ENCODE data around the gene SNAI3. TPM values are rescaled to one million over a fixed set of nuclear protein-coding genes. Genes with fewer than 3 reads are reported as not detected.

SNAI3 gene
- total and polyA plus RNA-seq, 2 of the 4 experiments (the other 2 are of a cell fraction): 0.21 TPM; not detected in 1

DNA sequence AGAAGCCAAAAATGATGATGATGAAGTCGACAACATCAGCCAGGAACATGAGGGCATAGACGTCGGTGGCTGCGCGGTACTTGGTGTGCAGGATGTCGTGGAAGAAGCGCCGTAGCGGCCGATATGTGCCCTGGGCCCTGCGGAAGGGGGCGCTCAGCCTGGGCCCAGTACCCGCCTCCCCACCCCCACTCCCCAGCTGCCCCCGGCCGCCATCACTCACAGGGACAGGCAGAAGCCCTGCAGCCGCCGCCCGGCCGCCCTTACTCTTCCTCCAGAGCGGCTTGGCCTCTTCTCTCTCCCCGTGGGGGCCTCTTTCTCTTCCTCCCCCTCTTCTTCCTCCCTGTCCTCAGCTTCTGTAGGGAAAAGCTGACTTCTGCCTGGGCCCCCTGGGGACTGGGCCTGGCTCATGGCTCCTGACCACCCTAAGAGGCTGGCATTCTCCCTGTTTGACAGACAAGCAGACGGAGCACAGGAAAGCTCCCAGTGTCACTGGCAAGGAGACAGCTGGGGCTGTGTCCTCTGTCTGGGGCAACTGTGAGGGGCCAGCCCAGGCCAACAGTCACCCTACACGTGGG, 34.2 kb upstream of the SNAI3 start:
- no peak overlapping the region for H3K56ac ChIP-seq (ENCODE audit: extremely low read depth, insufficient read depth, low read length)
- dilution Hi-C loops (cut with HindIII; ENCODE audit: low sequenced_read_pairs, unreplicated experiment): no loop called here
- in situ Hi-C loops (cut with MboI; ENCODE audit: low sequenced_read_pairs): no loop called here
- H3K79me1 ChIP-seq (ENCODE audit: low read depth in 1 of 2, low read length in 2 of 2): peaks cover 5 to 22% of the 10 kb centered on the region in 2 experiments; a peak in 3 of 4 replicates
- no peak overlapping the region for H3K27ac ChIP-seq (ENCODE audit: insufficient read depth, low read length)
- no peak overlapping the region for H4K91ac ChIP-seq (ENCODE audit: insufficient read depth, low read depth, low read length)
- no peak overlapping the region for H2BK20ac ChIP-seq (ENCODE audit: low read depth, low read length)
- no peak overlapping the region for H3K14ac ChIP-seq (replicated peaks; ENCODE audit: low read depth, low read length)
- no peak overlapping the region for H3K4ac ChIP-seq (ENCODE audit: low read depth, low read length)
- H2BK15ac ChIP-seq (ENCODE audit: low read depth, low read length): no peak overlapping the region
- H4K8ac ChIP-seq (ENCODE audit: low read depth in 2 of 2, low read length in 2 of 2): no peak overlapping the region
- H2AK5ac ChIP-seq (ENCODE audit: low read depth, low read length): no peak overlapping the region
- DNase-seq: no peak
- TF ChIP-seq RAD21 (IDR thresholded peaks at IDR 0.05; ENCODE audit: low read length) (no peak), SMC3 (IDR thresholded peaks at IDR 0.05; ENCODE audit: low read depth, low read length) (no peak), NFE2L2 (IDR thresholded peaks at IDR 0.05; ENCODE audit: low read depth, low read length) (no peak), POLR2A (IDR thresholded peaks at IDR 0.05; ENCODE audit: low read depth, low read length) (no peak), MAFK (IDR thresholded peaks at IDR 0.05; ENCODE audit: low read depth, low read length) (no peak), MXI1 (IDR thresholded peaks at IDR 0.05; ENCODE audit: borderline replicate concordance, low read depth, low read length) (no peak), FOS (IDR thresholded peaks at IDR 0.05; ENCODE audit: low read depth, low read length) (no peak)
- H4K5ac ChIP-seq (ENCODE audit: low read depth, low read length): no peak overlapping the region
- peaks cover 24% of the 10 kb centered on the region for H4K20me1 ChIP-seq (ENCODE audit: insufficient read depth, low read length)
- H3K9me1 ChIP-seq (ENCODE audit: insufficient read depth, low read length): no peaks in the 10 kb centered on the region
- peaks cover 95% of the 10 kb centered on the region for H3K36me3 ChIP-seq (ENCODE audit: control insufficient read depth, insufficient read depth, low read length)
- H2BK5ac ChIP-seq (ENCODE audit: low read depth, low read length, poor library complexity, severe bottlenecking): no peak overlapping the region
- no peak overlapping the region for H2BK120ac ChIP-seq (ENCODE audit: low read depth, low read length)
- no peak overlapping the region for H3K4me2 ChIP-seq (ENCODE audit: low read depth, low read length)
- H3K4me1 ChIP-seq (ENCODE audit: control insufficient read depth, insufficient read depth, low read length): no peaks in the 10 kb centered on the region
- H3K27me3 ChIP-seq (ENCODE audit: control insufficient read depth, insufficient read depth, low read length): no peaks in the 10 kb centered on the region
- H2AK9ac ChIP-seq (replicated peaks; ENCODE audit: low read depth, low read length, poor library complexity): no peak overlapping the region
- no peak for ATAC-seq (ENCODE audit: low read depth)
- H3K9ac ChIP-seq (ENCODE audit: low read depth, low read length): no peak overlapping the region
- 89% methylated on average over 4 of the region's 23 CpGs; no CpG with 5 or more reads in 1 of the 2 experiments for WGBS, 2 experiments (ENCODE audit: extremely low coverage in 2 of 2, insufficient read length in 1 of 2)
- TSS peak; percentile 28 for BruUV-seq (replicated peaks)
- ChIA-PET CTCF (no interaction called here), POLR2A (ENCODE audit: unreplicated experiment) (no interaction called here)
- intact Hi-C loops (cut with micrococcal nuclease): no loop called here
- no peak overlapping the region for H3K23ac ChIP-seq (ENCODE audit: low read depth, low read length)
- H2AFZ ChIP-seq (replicated peaks; ENCODE audit: low read length, poor library complexity): no peak overlapping the region
- no peak overlapping the region for H3K4me3 ChIP-seq (ENCODE audit: insufficient read depth, low read depth, low read length)
- H3K9me3 ChIP-seq (ENCODE audit: control insufficient read depth, insufficient read depth, low read length): no peaks in the 10 kb centered on the region
- no peak overlapping the region for H3K18ac ChIP-seq (ENCODE audit: low read depth, low read length)

All from IMR-90 (cell line).